ENCODE data around the gene MBD4.

- no peak for TF ChIP-seq EZH2 (IDR thresholded peaks at IDR 0.05)
- no peak for TF ChIP-seq POLR2AphosphoS5 (IDR thresholded peaks at IDR 0.05; ENCODE audit: borderline replicate concordance, low read depth, low read length)
- TF ChIP-seq FOXP2 (optimal IDR thresholded peaks at IDR 0.05; ENCODE audit: control extremely low read depth, extremely low read length, insufficient read depth) = no peak
Measured at GRCh38 chr3:129487183-129487867, 47.6 kb upstream of the MBD4 start.

Data from SK-N-MC (cell line).